Upper lobe of right lung (tissue), 1 donor: ENCODE measurements around the gene SORBS1. TPM values are rescaled to one million over a fixed set of nuclear protein-coding genes. Genes with fewer than 3 reads are reported as not detected.

ENCODE experiments used
- ATAC-seq: fragments of 200-7000 bp; cut with Tn5 transposase; one replicate; pipeline ENCODE4 v1.9.1; 2020; ENCODE audit warnings: mild to moderate bottlenecking, moderate library complexity
- DNase-seq: peaks from one replicate; pipeline ENCODE4 v3.0.0-alpha.2; 2020
- H3K27ac ChIP-seq: fragments of 200-600 bp; one replicate; pipeline ENCODE4 v1.8.0; 2022
- H3K27me3 ChIP-seq: fragments of 200-600 bp; one replicate; pipeline ENCODE4 v1.8.0; 2022; ENCODE audit warnings: mild to moderate bottlenecking
- H3K36me3 ChIP-seq: fragments of 200-600 bp; one replicate; pipeline ENCODE4 v1.8.0; 2022
- H3K4me1 ChIP-seq: fragments of 200-600 bp; one replicate; pipeline ENCODE4 v1.8.0; 2022
- H3K4me3 ChIP-seq: fragments of 200-600 bp; one replicate; pipeline ENCODE4 v1.8.0; 2022; ENCODE audit warnings: mild to moderate bottlenecking
- H3K9me3 ChIP-seq: fragments of 200-600 bp; one replicate; pipeline ENCODE4 v1.8.0; 2022
- intact Hi-C: fragments of 100-400 bp; cut with DNase I; formaldehyde crosslinking; loops from one replicate; pipeline ENCODE4 v1.11.0; 2022
- total RNA-seq: library from RNA; stranded (reverse); fragmentation: NEBNext Ultra II Directional; extraction: Animal tissue kit (Norgen Biotek cat#: 25700); gene quantifications from one replicate; pipeline ENCODE4 v1.2.1, GENCODE V29; 2021
- TF ChIP-seq, protein P1 (sequence below): fragments of 200-600 bp; IDR thresholded peaks from one replicate; pipeline ENCODE4 v1.8.0; 2022; ENCODE audit warnings: antibody characterized with exemption
- donor health status: DM: no; HTN: yes; CAD: no; lungs with severe emphysema.

Gene SORBS1
- total RNA-seq, 1 donor from 2014 or later, result 50.7 TPM

DNA sequence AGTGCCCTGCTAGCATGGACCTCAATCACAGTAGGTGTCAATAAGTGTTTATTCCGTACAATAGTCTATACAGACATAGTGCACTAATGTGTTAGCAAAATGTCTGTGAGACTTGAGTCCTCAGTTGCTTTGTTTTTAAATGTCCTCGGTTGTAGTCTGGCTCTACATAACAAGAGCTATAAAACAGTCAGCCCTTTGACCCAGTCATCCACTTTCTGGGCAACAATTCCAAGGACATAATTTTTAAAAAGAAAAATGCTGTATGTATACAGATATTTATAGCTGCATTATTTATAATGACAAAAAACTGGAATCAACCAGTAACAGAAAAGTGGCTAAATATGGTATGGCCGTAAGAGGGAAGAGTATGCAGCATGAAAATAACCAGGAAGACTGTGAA, 267.5 kb downstream of the SORBS1 start:
- intact Hi-C loops, result no loop called here
- Histone ChIP-seq H3K4me3 (no peak overlapping the region), H3K27me3 (no peaks in the 10 kb centered on the region), H3K36me3 (no peaks in the 10 kb centered on the region), H3K4me1 (peaks cover 17% of the 10 kb centered on the region), H3K9me3 (no peaks in the 10 kb centered on the region), H3K27ac (no peak overlapping the region)
- ATAC-seq (no peak), DNase-seq (no peak)
- TF ChIP-seq, protein P1, sequence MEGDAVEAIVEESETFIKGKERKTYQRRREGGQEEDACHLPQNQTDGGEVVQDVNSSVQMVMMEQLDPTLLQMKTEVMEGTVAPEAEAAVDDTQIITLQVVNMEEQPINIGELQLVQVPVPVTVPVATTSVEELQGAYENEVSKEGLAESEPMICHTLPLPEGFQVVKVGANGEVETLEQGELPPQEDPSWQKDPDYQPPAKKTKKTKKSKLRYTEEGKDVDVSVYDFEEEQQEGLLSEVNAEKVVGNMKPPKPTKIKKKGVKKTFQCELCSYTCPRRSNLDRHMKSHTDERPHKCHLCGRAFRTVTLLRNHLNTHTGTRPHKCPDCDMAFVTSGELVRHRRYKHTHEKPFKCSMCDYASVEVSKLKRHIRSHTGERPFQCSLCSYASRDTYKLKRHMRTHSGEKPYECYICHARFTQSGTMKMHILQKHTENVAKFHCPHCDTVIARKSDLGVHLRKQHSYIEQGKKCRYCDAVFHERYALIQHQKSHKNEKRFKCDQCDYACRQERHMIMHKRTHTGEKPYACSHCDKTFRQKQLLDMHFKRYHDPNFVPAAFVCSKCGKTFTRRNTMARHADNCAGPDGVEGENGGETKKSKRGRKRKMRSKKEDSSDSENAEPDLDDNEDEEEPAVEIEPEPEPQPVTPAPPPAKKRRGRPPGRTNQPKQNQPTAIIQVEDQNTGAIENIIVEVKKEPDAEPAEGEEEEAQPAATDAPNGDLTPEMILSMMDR, result no peak

- TF ChIP-seq, protein P1, result no peak
- intact Hi-C loops, result no loop called here
- ATAC-seq, result no peak
Observed at GRCh38 chr10:95291365-95292039, 269.7 kb downstream of the SORBS1 start.

GRCh38 chr10:95290461-95291364, 270.5 kb downstream of the SORBS1 start, which contains the start of gene PDLIM1:
Gene PDLIM1 (minus strand): TSS chr10:95291003. CDS start chr10:95290915, 88 bp downstream.
- Histone ChIP-seq H3K36me3 (no peaks in the 10 kb centered on the region), H3K4me1 (peaks cover 43% of the 10 kb centered on the region), H3K4me3 (peak within 1 kb of the TSS; percentile 78), H3K27ac (peak within 1 kb of the TSS; percentile 88), H3K27me3 (no peaks in the 10 kb centered on the region), H3K9me3 (no peaks in the 10 kb centered on the region)
- ATAC-seq (peak; percentile 94), DNase-seq (peak; percentile 92)
- intact Hi-C loops, result no loop called here
- TF ChIP-seq, protein P1, result peak; percentile 29

More at GRCh38 chr10:95291365-95292039, 269.7 kb downstream of the SORBS1 start:
- H3K27me3 ChIP-seq, result no peaks in the 10 kb centered on the region
- H3K9me3 ChIP-seq, result no peaks in the 10 kb centered on the region
- peak overlapping the region; percentile 78 for H3K4me3 ChIP-seq
- H3K27ac ChIP-seq, result peak overlapping the region; percentile 88
- no peak for DNase-seq
- H3K36me3 ChIP-seq, result no peaks in the 10 kb centered on the region
- H3K4me1 ChIP-seq, result peaks cover 39% of the 10 kb centered on the region

DNA sequence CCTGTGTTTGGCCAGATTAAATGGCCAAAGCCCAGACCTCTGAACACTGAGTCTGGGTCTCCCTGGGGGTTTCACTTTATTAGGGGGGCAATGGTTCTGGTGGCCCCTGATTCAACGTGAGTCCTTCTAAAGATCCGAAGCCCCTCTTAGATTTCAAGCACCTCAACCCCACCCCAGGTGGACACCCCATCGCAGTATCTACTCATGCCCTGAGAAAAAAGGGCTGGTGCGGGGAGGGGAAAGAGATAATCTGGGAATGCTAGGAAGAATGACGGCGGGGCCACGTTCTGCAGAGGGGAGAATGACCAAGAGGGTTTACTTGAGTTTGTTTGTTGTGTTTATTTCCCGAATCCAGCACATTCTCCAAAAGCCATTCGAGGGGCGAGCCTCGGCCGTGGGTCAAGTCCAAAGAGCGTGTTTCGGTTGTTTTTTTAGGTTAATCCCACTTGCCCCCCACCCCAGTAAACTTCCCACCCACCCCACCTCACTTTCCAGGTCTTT, 271.2 kb downstream of the SORBS1 start:
- Histone ChIP-seq H3K9me3 (no peaks in the 10 kb centered on the region), H3K4me1 (peaks cover 41% of the 10 kb centered on the region), H3K27me3 (no peaks in the 10 kb centered on the region), H3K27ac (peak overlapping the region; percentile 88), H3K4me3 (peak overlapping the region; percentile 78), H3K36me3 (no peaks in the 10 kb centered on the region)
- no peak for DNase-seq
- TF ChIP-seq, protein P1, result no peak
- intact Hi-C loops, result no loop called here
- no peak for ATAC-seq

- ATAC-seq (peak; percentile 22), DNase-seq (no peak)
- intact Hi-C loops, result no loop called here
- Histone ChIP-seq H3K27me3 (no peaks in the 10 kb centered on the region), H3K36me3 (no peaks in the 10 kb centered on the region), H3K4me1 (peaks cover 36% of the 10 kb centered on the region), H3K4me3 (peak overlapping the region; percentile 78), H3K27ac (peak overlapping the region; percentile 88), H3K9me3 (no peaks in the 10 kb centered on the region)
- TF ChIP-seq, protein P1, result peak; percentile 30
Observed at GRCh38 chr10:95289003-95289920, 271.9 kb downstream of the SORBS1 start.
